GM23338 (cell line): ENCODE data around the gene OBSL1. TPM values are rescaled to one million over a fixed set of nuclear protein-coding genes. Genes with fewer than 3 reads are reported as not detected.

ENCODE experiments used
- ATAC-seq: fragments of 200-7000 bp; cut with Tn5 transposase; 3 replicates; pipeline ENCODE4 v1.9.1; 2020
- DNase-seq: peaks from one replicate; pipeline ENCODE4 v3.0.0-alpha.2; 2015; ENCODE audit warnings: low spot score
- H2AFZ ChIP-seq: fragments of 200-600 bp; sonication (generic); 2 replicates; pipeline ENCODE4 v1.8.0; 2016; ENCODE audit warnings: antibody characterized with exemption, mild to moderate bottlenecking, moderate library complexity
- H3F3A ChIP-seq: fragments of 200-600 bp; sonication (generic); replicated peaks from 2 replicates; pipeline ENCODE4 v1.8.0; 2017; ENCODE audit warnings: antibody characterized with exemption, mixed run types, low read depth
- H3K27ac ChIP-seq: fragments of 200-600 bp; sonication (generic); 2 replicates; pipeline ENCODE4 v1.6.1; 2016; ENCODE audit warnings: low read depth
- H3K27me3 ChIP-seq: fragments of 200-600 bp; sonication (generic); 2 replicates; pipeline ENCODE4 v1.8.0; 2016; ENCODE audit warnings: mild to moderate bottlenecking, mixed run types, moderate library complexity; ENCODE audit not compliant: insufficient read depth
- H3K36me3 ChIP-seq: fragments of 200-600 bp; sonication (generic); 2 replicates; pipeline ENCODE4 v1.8.0; 2016; ENCODE audit warnings: mild to moderate bottlenecking; ENCODE audit not compliant: insufficient read depth
- H3K4me1 ChIP-seq: fragments of 200-600 bp; sonication (generic); 2 replicates; pipeline ENCODE4 v1.8.0; 2016; ENCODE audit warnings: mild to moderate bottlenecking, moderate library complexity; ENCODE audit not compliant: insufficient read depth
- H3K4me2 ChIP-seq: fragments of 200-600 bp; sonication (generic); 2 replicates; pipeline ENCODE4 v1.7.1; 2017; ENCODE audit warnings: mixed run types
- H3K4me3 ChIP-seq: fragments of 200-600 bp; sonication (generic); 2 replicates; pipeline ENCODE4 v1.6.1; 2016; ENCODE audit warnings: mixed run types
- H3K79me2 ChIP-seq: fragments of 200-600 bp; sonication (generic); replicated peaks from 2 replicates; pipeline ENCODE4 v1.8.0; 2017; ENCODE audit warnings: mild to moderate bottlenecking; ENCODE audit not compliant: insufficient read depth
- H3K9me2 ChIP-seq: fragments of 200-600 bp; sonication (generic); 2 replicates; pipeline ENCODE4 v1.8.0; 2017; ENCODE audit not compliant: insufficient read depth
- H4K20me1 ChIP-seq: fragments of 200-600 bp; sonication (generic); replicated peaks from 2 replicates; pipeline ENCODE4 v1.8.0; 2017; ENCODE audit warnings: mild to moderate bottlenecking; ENCODE audit not compliant: insufficient read depth
- H3K27ac Mint-ChIP-seq: 2 replicates; pipeline ENCODE4 v1.8.0; 2020; ENCODE audit warnings: inconsistent platforms, mild to moderate bottlenecking, moderate library complexity, mixed read lengths
- H3K27me3 Mint-ChIP-seq: 3 replicates; pipeline ENCODE4 v1.8.0; 2022; ENCODE audit warnings: low read depth, mild to moderate bottlenecking, moderate library complexity, mixed read lengths, inconsistent platforms; ENCODE audit not compliant: insufficient read depth, poor library complexity
- H3K36me3 Mint-ChIP-seq: 3 replicates; pipeline ENCODE4 v1.8.0; 2021; ENCODE audit warnings: low read depth, mild to moderate bottlenecking, inconsistent platforms, moderate library complexity, mixed read lengths
- H3K4me1 Mint-ChIP-seq: 3 replicates; pipeline ENCODE4 v1.8.0; 2020; ENCODE audit warnings: mild to moderate bottlenecking, inconsistent platforms, mixed read lengths
- H3K4me3 Mint-ChIP-seq: 3 replicates; pipeline ENCODE4 v1.8.0; 2021; ENCODE audit warnings: moderate library complexity, mild to moderate bottlenecking, inconsistent platforms, mixed read lengths
- H3K9me3 Mint-ChIP-seq: 3 replicates; pipeline ENCODE4 v1.8.0; 2020; ENCODE audit warnings: moderate library complexity, mild to moderate bottlenecking, inconsistent platforms, mixed read lengths
- CREB1 ChIP-seq: fragments of 250-450 bp; sonication (Bioruptor Pico); IDR thresholded peaks from 2 replicates; pipeline ENCODE4 v1.5.0; 2020; ENCODE audit warnings: low read depth, mild to moderate bottlenecking, moderate library complexity
- CTCF ChIP-seq, 2 experiments: fragments of 200-600 bp in 1 of 2; sonication (generic) in 1 of 2; conservative IDR thresholded peaks; 2 replicates each; pipeline versions ENCODE4 v1.5.1 to v1.6.1; 2016 to 2017; ENCODE audit warnings: antibody characterized with exemption in 2 of 2, low read depth in 2 of 2, mild to moderate bottlenecking in 2 of 2, moderate library complexity in 1 of 2
- ETS1 ChIP-seq: IDR thresholded peaks from 2 replicates; pipeline ENCODE4 v1.6.1; 2016; ENCODE audit warnings: antibody characterized with exemption
- EZH2phosphoT487 ChIP-seq: fragments of 200-600 bp; sonication (generic); IDR thresholded peaks from one replicate; pipeline ENCODE4 v1.8.1; 2018; ENCODE audit warnings: antibody characterized with exemption; ENCODE audit not compliant: unreplicated experiment
- JUNB ChIP-seq: IDR thresholded peaks from one replicate; pipeline ENCODE4 v1.6.1; 2016; ENCODE audit warnings: antibody characterized with exemption; ENCODE audit not compliant: unreplicated experiment
- POLR2AphosphoS5 ChIP-seq: IDR thresholded peaks from 2 replicates; pipeline ENCODE4 v1.6.1; 2016; ENCODE audit warnings: antibody characterized with exemption, low read depth
- REST ChIP-seq: IDR thresholded peaks from one replicate; pipeline ENCODE4 v1.6.1; 2018; ENCODE audit warnings: antibody characterized with exemption; ENCODE audit not compliant: unreplicated experiment
- STAT1 ChIP-seq: IDR thresholded peaks from one replicate; pipeline ENCODE4 v1.6.1; 2016; ENCODE audit warnings: antibody characterized with exemption; ENCODE audit not compliant: unreplicated experiment
- ZNF114 ChIP-seq: fragments of 250-450 bp; sonication (Bioruptor Pico); IDR thresholded peaks from 2 replicates; pipeline ENCODE4 v1.5.0; 2020; ENCODE audit warnings: mild to moderate bottlenecking, moderate library complexity
- ZNF331 ChIP-seq: fragments of 250-450 bp; sonication (Bioruptor Pico); IDR thresholded peaks from 2 replicates; pipeline ENCODE4 v1.5.0; 2020; ENCODE audit warnings: low read depth, mild to moderate bottlenecking, moderate library complexity
- polyA plus RNA-seq: library from polyadenylated mRNA; unstranded; fragments of >200 nt; fragmentation: Nextera tagmentation; extraction: Ambion mirVana; gene quantifications from 2 replicates; pipeline ENCODE4 v1.2.1, GENCODE V29; 2016
- total RNA-seq: library from RNA; depleted of rRNA; stranded (reverse); fragments of >200 nt; shearing (Covaris generic); gene quantifications from 2 replicates; pipeline ENCODE4 v1.2.3, GENCODE V29; 2014

OBSL1 gene
- total and polyA plus RNA-seq, 2 experiments from 2014 or later = 94.9 to 207 TPM

- Histone ChIP-seq H3K4me1 (peaks cover 49% of the 10 kb centered on the region), H3K4me2 (peak within 1 kb of the TSS; percentile 89), H3K27ac (peak within 1 kb of the TSS; percentile 91), H3K27me3 (peaks cover 13% of the 10 kb centered on the region), H3K79me2 (peaks cover 10% of the 10 kb centered on the region; the same call in 1 of the 2 replicates), H3K4me3 (peak within 1 kb of the TSS; percentile 71), H3F3A (peaks cover 19% of the 10 kb centered on the region), H2AFZ (peak within 1 kb of the TSS; percentile 14; the same call in 1 of the 2 replicates), H3K9me2 (0 out of 2 replicates have a peak, but pooled peaks cover 4% of the 10 kb centered on the region), H3K36me3 (no peaks in the 10 kb centered on the region), H4K20me1 (no peaks in the 10 kb centered on the region)
- ATAC-seq (no peak), DNase-seq (no peak)
- TF ChIP-seq STAT1 (no peak), ETS1 (no peak), CREB1 (CRISPR knock-in tag) (no peak), EZH2phosphoT487 (no peak), POLR2AphosphoS5 (no peak), REST (no peak)
- Mint-ChIP-seq H3K27ac (peak within 1 kb of the TSS; percentile 90), H3K4me3 (peak within 1 kb of the TSS; percentile 64), H3K4me1 (peaks cover 50% of the 10 kb centered on the region), H3K36me3 (peaks cover 27% of the 10 kb centered on the region), H3K27me3 (peaks cover 29% of the 10 kb centered on the region), H3K9me3 (peaks cover 2% of the 10 kb centered on the region; the same call in 1 of the 3 replicates)
Measured at GRCh38 chr2:219572237-219573001, 1.1 kb upstream of the OBSL1 start, which contains the start of gene INHA. Gene INHA (plus strand): TSS chr2:219572310. CDS start chr2:219572375, 65 bp downstream.

DNA sequence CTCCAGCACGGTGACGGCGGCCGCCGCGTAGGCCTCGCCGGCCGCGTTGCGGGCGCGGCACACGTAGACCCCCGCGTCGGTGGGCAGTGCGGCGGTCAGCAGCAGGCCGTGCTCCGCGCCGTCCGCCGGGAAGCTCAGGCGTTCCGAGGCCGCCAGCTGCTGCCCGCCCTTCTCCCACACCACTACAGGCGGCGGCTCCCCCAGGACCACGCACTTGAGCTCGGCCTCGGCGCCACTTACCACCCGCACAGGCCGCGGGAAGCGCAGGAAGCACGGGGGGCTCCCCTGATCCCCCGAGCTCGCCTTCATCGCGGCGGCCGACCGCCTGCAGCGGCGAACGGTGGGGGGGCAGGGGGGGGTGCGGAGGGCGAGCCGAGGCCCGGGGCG is 422 bp downstream of the OBSL1 start:
- peaks cover 33% of the 10 kb centered on the region for H3K27me3 Mint-ChIP-seq
- H3K36me3 ChIP-seq = no peaks in the 10 kb centered on the region; the same call in 1 of the 2 replicates
- peak; percentile 4; the same call in 2 of the 3 replicates for ATAC-seq
- no peak overlapping the region for H2AFZ ChIP-seq
- peaks cover 46% of the 10 kb centered on the region for H3K4me1 Mint-ChIP-seq
- H3K79me2 ChIP-seq = peaks cover 10% of the 10 kb centered on the region; the same call in 1 of the 2 replicates
- peaks cover 13% of the 10 kb centered on the region for H3K27me3 ChIP-seq
- DNase-seq = no peak
- no peak overlapping the region for H3K27ac ChIP-seq
- no peak overlapping the region for H3K27ac Mint-ChIP-seq
- H3K9me2 ChIP-seq = 0 out of 2 replicates have a peak, but pooled peaks cover 4% of the 10 kb centered on the region
- H4K20me1 ChIP-seq = no peaks in the 10 kb centered on the region
- H3F3A ChIP-seq = peaks cover 23% of the 10 kb centered on the region
- H3K4me3 Mint-ChIP-seq = peak overlapping the region; percentile 60; the same call in 2 of the 3 replicates
- peak overlapping the region; percentile 71 for H3K4me3 ChIP-seq
- peak overlapping the region; percentile 89 for H3K4me2 ChIP-seq
- peaks cover 2% of the 10 kb centered on the region; the same call in 1 of the 3 replicates for H3K9me3 Mint-ChIP-seq
- peaks cover 41% of the 10 kb centered on the region for H3K4me1 ChIP-seq
- peaks cover 42% of the 10 kb centered on the region for H3K36me3 Mint-ChIP-seq
- TF ChIP-seq ETS1 (no peak), ZNF114 (CRISPR knock-in tag) (no peak), JUNB (no peak), CTCF (conservative IDR thresholded peaks at IDR 0.05; ENCODE audit: low read depth in 2 of 2) (no peak), ZNF331 (CRISPR knock-in tag) (no peak)
